Heart left ventricle (tissue), 16 donors: Measurements from ENCODE around the gene GTF2A1. TPM values are rescaled to one million over a fixed set of nuclear protein-coding genes. Genes with fewer than 3 reads are reported as not detected.
A peak's percentile ranks its signal among the peaks of the same experiment; 100 is the strongest.

ENCODE experiments used
- ATAC-seq, 4 donors: fragments of 200-7000 bp; cut with Tn5 transposase; one replicate each; pipeline ENCODE4 v1.9.1; 2020 to 2022; ENCODE audit warnings: moderate library complexity in 4 of 4, mild to moderate bottlenecking in 3 of 4, moderate number of reproducible peaks in 1 of 4
- DNase-seq, 5 donors: peaks; one replicate each; pipeline ENCODE4 v3.0.0-alpha.2; 2020
- H3K27ac ChIP-seq, 12 donors: fragments of 200-600 bp; sonication (generic) in 4 of 12; one replicate each; pipeline versions ENCODE4 v1.5.0 to v1.8.0; 2016 to 2022; ENCODE audit warnings: mild to moderate bottlenecking in 2 of 12
- H3K27me3 ChIP-seq, 9 donors: fragments of 200-600 bp; sonication (generic) in 2 of 9; one replicate each; pipeline versions ENCODE4 v1.5.1 to v1.8.0; 2016 to 2022; ENCODE audit warnings: mild to moderate bottlenecking in 3 of 9
- H3K36me3 ChIP-seq, 9 donors: fragments of 200-600 bp; sonication (generic) in 2 of 9; one replicate each; pipeline versions ENCODE4 v1.5.0 to v1.8.0; 2018 to 2022; ENCODE audit warnings: mild to moderate bottlenecking in 2 of 9
- H3K4me1 ChIP-seq, 12 donors: fragments of 200-600 bp; sonication (generic) in 4 of 12; one replicate each; pipeline versions ENCODE4 v1.5.0 to v1.8.0; 2016 to 2022; ENCODE audit warnings: mild to moderate bottlenecking in 3 of 12
- H3K4me3 ChIP-seq, 12 donors: fragments of 200-600 bp; sonication (generic) in 4 of 12; one replicate each; pipeline versions ENCODE4 v1.5.0 to v1.8.0; 2017 to 2022; ENCODE audit warnings: mild to moderate bottlenecking in 9 of 12, moderate library complexity in 4 of 12
- H3K9me3 ChIP-seq, 12 donors: fragments of 200-600 bp; sonication (generic) in 4 of 12; one replicate each; pipeline versions ENCODE4 v1.5.0 to v1.8.0; 2016 to 2022; ENCODE audit warnings: mild to moderate bottlenecking in 1 of 12
- POLR2A ChIP-seq, 2 donors: fragments of 450-650 bp; IDR thresholded peaks; one replicate each; pipeline ENCODE4 v1.6.1; 2017; ENCODE audit warnings: antibody characterized with exemption in 2 of 2, mild to moderate bottlenecking in 2 of 2, moderate library complexity in 2 of 2
- WGBS, 4 donors: extraction: QIAGEN DNeasy Blood & Tissue Kit in 2 of 4; methylation state at CpG; one replicate each; pipeline versions ENCODE4 v1.1.5 to v1.1.7; 2013 to 2018; 5-methylcytosine and 5-hydroxymethylcytosine counted together
- intact Hi-C, 10 donors: fragments of 100-400 bp; cut with DNase I; formaldehyde crosslinking; loops; one replicate each; pipeline versions ENCODE4 v1.11.1 to v1.14.2; 2022
- polyA plus RNA-seq, 2 donors: library from polyadenylated mRNA; stranded (reverse); fragments of 200-250 nt; gene quantifications; one replicate each; pipeline ENCODE4 v1.2.3, GENCODE V29; 2013
- total RNA-seq, 9 donors: library from RNA; depleted of rRNA in 2 of 9; stranded (reverse); fragments of >200 nt in 2 of 9; fragmentation: NEBNext Ultra II Directional in 3 of 9; extraction: Animal tissue kit (Norgen Biotek cat#: 25700) in 3 of 9; gene quantifications; one replicate each; pipeline versions ENCODE4 v1.1.0 to v1.2.4, GENCODE V29; 2016 to 2023
- TF ChIP-seq, protein P1 (sequence below), 12 donors: fragments of 200-600 bp; sonication (generic) in 4 of 12; IDR thresholded peaks; one replicate each; pipeline versions ENCODE4 v1.5.0 to v1.8.0; 2018 to 2022; ENCODE audit warnings: antibody characterized with exemption in 12 of 12, mild to moderate bottlenecking in 5 of 12
- donor health status: ischemic (EF 13 %, LVEDD 7.1; RV severe dilation, severe dysfunction).
- donor health status: healthy with polysubstance abuse.
- donor health status: DM: no; HTN: yes; CAD: no.
- donor health status: DM: no; HTN: no; CAD: no.
- donor health status: ischemic (EF 25% LVEDD 6.9; RV normal size, moderate dysfunction).
- donor health status: ischemic (EF 25% LVEDD 5.7; RV mildly dilated, moderate dysfunction).
- donor health status: healthy.
- donor health status: DM: yes; HTN: yes; CAD: no.
- donor health status: ischemic (EF 35%, LVEDD 5.7; RV mildly dilated, moderate dysfunction).
- donor health status: nonischemic (EF 11% LVEDD 7.7; RV severe dilation, severe dysfunction).
- donor health status: DM: yes; HTN: yes; CAD: no.
- donor health status: PGD.
- donor health status: ischemic (EF 29% LVEDD 5.4; RV normal size, mild dysfunction).
- donor health status: nonischemic (EF 23%, LVEDD 6.1; RV moderate dilation, normal function).

The GTF2A1 gene
- total and polyA plus RNA-seq, 11 donors: 3.4 to 31.3 (median 19.7) TPM

- ATAC-seq: peak; percentile 99 to 100 (median 100)
Measured at GRCh38 chr14:81170104-81170828, 50.5 kb downstream of the GTF2A1 start.

DNA sequence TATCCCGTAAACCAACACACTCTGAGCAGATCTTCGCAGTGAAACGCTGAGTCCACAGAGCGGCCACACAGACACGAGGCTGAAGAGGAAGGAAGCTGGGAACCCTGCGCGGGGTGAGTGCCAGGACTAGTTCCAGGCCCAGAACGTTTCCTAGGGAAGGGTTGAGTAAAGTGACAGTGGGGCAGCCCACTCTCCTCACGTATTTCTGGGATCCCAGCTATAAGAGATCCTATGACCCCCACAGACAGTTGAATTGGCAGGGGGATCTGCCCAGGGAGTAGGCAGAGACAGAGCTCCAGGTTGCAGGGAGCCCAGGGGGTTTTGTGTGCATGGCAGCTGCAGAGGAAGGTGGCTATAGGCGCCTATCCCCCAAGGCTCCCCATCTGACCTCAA, 51.1 kb downstream of the GTF2A1 start:
- no peaks in the 10 kb centered on the region for H3K9me3 ChIP-seq
- H3K36me3 ChIP-seq: no peaks in the 10 kb centered on the region
- H3K27me3 ChIP-seq: no peaks in the 10 kb centered on the region
- TF ChIP-seq, protein P1, sequence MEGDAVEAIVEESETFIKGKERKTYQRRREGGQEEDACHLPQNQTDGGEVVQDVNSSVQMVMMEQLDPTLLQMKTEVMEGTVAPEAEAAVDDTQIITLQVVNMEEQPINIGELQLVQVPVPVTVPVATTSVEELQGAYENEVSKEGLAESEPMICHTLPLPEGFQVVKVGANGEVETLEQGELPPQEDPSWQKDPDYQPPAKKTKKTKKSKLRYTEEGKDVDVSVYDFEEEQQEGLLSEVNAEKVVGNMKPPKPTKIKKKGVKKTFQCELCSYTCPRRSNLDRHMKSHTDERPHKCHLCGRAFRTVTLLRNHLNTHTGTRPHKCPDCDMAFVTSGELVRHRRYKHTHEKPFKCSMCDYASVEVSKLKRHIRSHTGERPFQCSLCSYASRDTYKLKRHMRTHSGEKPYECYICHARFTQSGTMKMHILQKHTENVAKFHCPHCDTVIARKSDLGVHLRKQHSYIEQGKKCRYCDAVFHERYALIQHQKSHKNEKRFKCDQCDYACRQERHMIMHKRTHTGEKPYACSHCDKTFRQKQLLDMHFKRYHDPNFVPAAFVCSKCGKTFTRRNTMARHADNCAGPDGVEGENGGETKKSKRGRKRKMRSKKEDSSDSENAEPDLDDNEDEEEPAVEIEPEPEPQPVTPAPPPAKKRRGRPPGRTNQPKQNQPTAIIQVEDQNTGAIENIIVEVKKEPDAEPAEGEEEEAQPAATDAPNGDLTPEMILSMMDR (IDR thresholded peaks at IDR 0.05): no peak
- no peak for TF ChIP-seq POLR2A (IDR thresholded peaks at IDR 0.05)
- H3K4me3 ChIP-seq: peak overlapping the region; percentile 57 to 87 (median 72)
- DNase-seq: peak; percentile 70 to 86 (median 71)
- peak; percentile 60 to 78 (median 74) for ATAC-seq
- peaks cover 0 to 19% (median 8%) of the 10 kb centered on the region in 12 donors for H3K4me1 ChIP-seq
- peak overlapping the region; percentile 82 to 97 (median 93) for H3K27ac ChIP-seq
- intact Hi-C loops: loop anchor here in 9 of 10 donors (1.0 to 10.0 kb wide), 11 partner anchors 43 to 225 kb away; partner anchors contain the start of genes TSHR (in 5 of the 9) and CEP128 (in 1 of the 9)
- 0 to 2% (median 1%) methylated on average over 9 to 10 of the region's 10 CpGs for WGBS, 4 donors

More at GRCh38 chr14:81170104-81170828, 50.5 kb downstream of the GTF2A1 start:
- peak; percentile 92 to 97 (median 96) for DNase-seq
- 0 to 1% (median 0%) methylated on average over 15 to 28 of the region's 28 CpGs for WGBS, 4 donors
- peak overlapping the region; percentile 57 to 87 (median 72) for H3K4me3 ChIP-seq
- intact Hi-C loops: loop anchor here in 9 of 10 donors (1.0 to 10.0 kb wide), 10 partner anchors 42 to 225 kb away; partner anchors contain the start of genes TSHR (in 4 of the 9) and CEP128 (in 1 of the 9)
- H3K36me3 ChIP-seq: no peaks in the 10 kb centered on the region
- peak overlapping the region; percentile 82 to 97 (median 93) for H3K27ac ChIP-seq
- H3K9me3 ChIP-seq: no peaks in the 10 kb centered on the region
- H3K27me3 ChIP-seq: no peaks in the 10 kb centered on the region
- H3K4me1 ChIP-seq: peaks cover 0 to 19% (median 8%) of the 10 kb centered on the region in 12 donors
- peak in 1 of 2 donors; percentile 68 for TF ChIP-seq POLR2A (IDR thresholded peaks at IDR 0.05)
- TF ChIP-seq, protein P1 (IDR thresholded peaks at IDR 0.05): peak; percentile 82 to 95 (median 90)

DNA sequence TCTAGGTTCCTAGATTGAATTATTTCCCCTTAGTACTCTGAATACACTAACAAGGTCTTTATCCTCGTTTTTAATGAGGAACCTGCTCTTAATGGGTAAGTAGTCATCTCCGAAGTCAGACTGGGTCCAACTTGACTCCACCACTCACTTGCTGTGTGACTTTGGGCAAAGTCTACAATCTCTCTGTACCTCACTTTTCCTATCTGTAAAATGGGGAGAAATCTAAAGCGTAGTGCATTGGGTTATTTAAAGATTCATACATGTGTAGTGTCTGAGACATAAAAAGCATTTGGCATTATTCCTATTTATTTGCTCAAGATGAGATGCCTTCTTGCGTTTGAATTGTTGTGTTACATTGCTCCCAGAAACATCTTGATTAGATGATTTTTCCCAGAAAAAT, 51.5 kb downstream of the GTF2A1 start:
- Histone ChIP-seq H3K4me3 (peak overlapping the region in 10 of 12 donors; percentile 65 to 87 (median 74)), H3K36me3 (no peaks in the 10 kb centered on the region), H3K9me3 (no peaks in the 10 kb centered on the region), H3K27ac (peak overlapping the region in 11 of 12 donors; percentile 82 to 97 (median 94)), H3K4me1 (peaks cover 0 to 19% (median 8%) of the 10 kb centered on the region in 12 donors), H3K27me3 (no peaks in the 10 kb centered on the region)
- 53 to 61% (median 58%) methylated on average over 4 of the region's 4 CpGs for WGBS, 4 donors
- TF ChIP-seq, protein P1 (IDR thresholded peaks at IDR 0.05): no peak
- no peak for TF ChIP-seq POLR2A (IDR thresholded peaks at IDR 0.05)
- no peak for ATAC-seq
- intact Hi-C loops: loop anchor here in 3 of 10 donors (5.0 to 10.0 kb wide), 3 partner anchors 172 to 214 kb away; partner anchors contain the start of gene TSHR (in 1 of the 3)
- DNase-seq: no peak

- no peaks in the 10 kb centered on the region for H3K36me3 ChIP-seq
- H3K27me3 ChIP-seq: no peaks in the 10 kb centered on the region
- no peak for DNase-seq
- H3K4me1 ChIP-seq: peaks cover 0 to 22% (median 7%) of the 10 kb centered on the region in 12 donors
- no peak overlapping the region for H3K4me3 ChIP-seq
- no peak for ATAC-seq
- intact Hi-C loops: loop anchor here in 3 of 10 donors (5.0 to 10.0 kb wide), 3 partner anchors 169 to 211 kb away; partner anchors contain the start of gene TSHR (in 1 of the 3)
- no peak overlapping the region for H3K27ac ChIP-seq
- TF ChIP-seq, protein P1 (IDR thresholded peaks at IDR 0.05): no peak
- no peak for TF ChIP-seq POLR2A (IDR thresholded peaks at IDR 0.05)
- H3K9me3 ChIP-seq: no peaks in the 10 kb centered on the region
- WGBS, 4 donors: 81 to 95% (median 85%) methylated on average over 2 of the region's 2 CpGs
Measured at GRCh38 chr14:81166121-81166520, 54.6 kb downstream of the GTF2A1 start.
